ENCODE measurements around the gene KASH5.

DNA sequence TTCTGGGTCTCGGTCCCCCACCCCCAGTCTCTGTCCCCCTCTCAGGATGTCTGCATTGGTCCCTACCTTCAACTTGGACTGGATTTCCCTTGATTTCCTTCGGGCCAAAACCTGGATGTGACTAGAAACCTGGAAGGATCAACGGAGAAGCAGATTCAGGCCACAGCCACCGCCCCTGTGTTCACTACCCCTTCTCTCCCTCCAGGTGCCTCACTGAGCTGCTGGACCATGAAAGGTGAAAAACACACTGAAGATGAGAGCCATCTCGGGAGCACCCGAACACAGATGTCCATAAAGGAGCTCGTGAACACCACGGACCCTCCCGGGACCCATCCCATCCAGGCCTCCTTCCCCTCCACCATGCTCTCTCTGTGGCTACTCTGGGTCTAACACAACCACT, 30.9 kb upstream of the KASH5 start:
- TF ChIP-seq, protein P1, sequence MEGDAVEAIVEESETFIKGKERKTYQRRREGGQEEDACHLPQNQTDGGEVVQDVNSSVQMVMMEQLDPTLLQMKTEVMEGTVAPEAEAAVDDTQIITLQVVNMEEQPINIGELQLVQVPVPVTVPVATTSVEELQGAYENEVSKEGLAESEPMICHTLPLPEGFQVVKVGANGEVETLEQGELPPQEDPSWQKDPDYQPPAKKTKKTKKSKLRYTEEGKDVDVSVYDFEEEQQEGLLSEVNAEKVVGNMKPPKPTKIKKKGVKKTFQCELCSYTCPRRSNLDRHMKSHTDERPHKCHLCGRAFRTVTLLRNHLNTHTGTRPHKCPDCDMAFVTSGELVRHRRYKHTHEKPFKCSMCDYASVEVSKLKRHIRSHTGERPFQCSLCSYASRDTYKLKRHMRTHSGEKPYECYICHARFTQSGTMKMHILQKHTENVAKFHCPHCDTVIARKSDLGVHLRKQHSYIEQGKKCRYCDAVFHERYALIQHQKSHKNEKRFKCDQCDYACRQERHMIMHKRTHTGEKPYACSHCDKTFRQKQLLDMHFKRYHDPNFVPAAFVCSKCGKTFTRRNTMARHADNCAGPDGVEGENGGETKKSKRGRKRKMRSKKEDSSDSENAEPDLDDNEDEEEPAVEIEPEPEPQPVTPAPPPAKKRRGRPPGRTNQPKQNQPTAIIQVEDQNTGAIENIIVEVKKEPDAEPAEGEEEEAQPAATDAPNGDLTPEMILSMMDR (IDR thresholded peaks at IDR 0.05; ENCODE audit: low read depth, low read length, poor library complexity, severe bottlenecking) = peak; percentile 9
- no peak for TF ChIP-seq EZH2phosphoT487 (IDR thresholded peaks at IDR 0.05; ENCODE audit: borderline replicate concordance, low read length)

All from DOHH2 (cell line).